NOMO-1 treated with DMSO at 0.1 percent for 48 hours (cell line): Measurements from ENCODE around the gene MARCHF6.
"Not testable (repeated sequence)": the region's sequence is repeated elsewhere in the genome, so short reads cannot be mapped to it uniquely, and the experiment has no call there.

Experiments
- DNase-seq: peaks from one replicate; lab custom pipeline; 2025; ENCODE audit not compliant: unreplicated experiment; lab: John Stamatoyannopoulos, UW

Gene MARCHF6

GRCh38 chr5:10323588-10324488, 29.7 kb upstream of the MARCHF6 start:
- DNase-seq, result peak; percentile 81

DNA sequence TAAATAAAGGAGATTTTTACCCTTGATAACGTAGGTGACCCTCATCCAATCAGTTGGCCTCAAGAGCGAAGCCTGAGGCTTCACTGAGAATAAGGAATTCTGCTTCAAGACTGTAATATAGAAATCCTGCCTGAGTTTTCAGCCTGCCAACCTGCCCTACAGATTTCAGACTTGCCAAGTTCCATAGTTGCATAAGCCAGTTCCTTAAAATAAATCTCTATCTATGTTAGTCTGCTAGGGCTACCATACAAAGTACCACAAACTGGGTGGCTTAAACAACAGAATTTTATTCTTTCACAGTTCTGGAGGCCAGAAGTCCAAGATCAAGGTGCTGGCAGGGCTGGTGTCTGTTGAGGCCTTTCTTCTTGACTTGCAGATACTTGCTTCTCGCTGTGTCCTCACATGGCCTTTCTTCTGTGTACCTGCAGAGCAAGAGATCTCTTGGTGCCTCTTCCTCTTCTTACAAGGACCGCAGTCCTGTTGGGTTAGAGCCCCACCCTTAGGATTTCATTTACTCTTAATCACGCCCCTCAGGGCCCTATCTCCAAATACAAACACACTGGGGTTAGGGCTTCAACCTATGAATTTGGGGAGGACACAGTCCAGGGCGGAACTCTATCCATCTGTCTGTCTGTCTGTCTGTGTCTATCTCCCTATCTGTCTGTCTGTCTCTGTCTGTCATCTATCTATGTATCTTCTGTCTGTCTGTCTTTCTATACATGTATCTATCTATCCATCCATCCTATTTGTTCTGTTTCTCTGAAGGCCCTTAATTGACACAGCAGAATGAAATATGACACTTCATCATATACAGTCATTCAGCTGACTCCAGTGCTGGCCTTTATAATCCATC, 28.8 kb upstream of the MARCHF6 start:
- peak; percentile 94 for DNase-seq

GRCh38 chr5:10328323-10328722, 25.2 kb upstream of the MARCHF6 start:
- DNase-seq, result no peak

DNA sequence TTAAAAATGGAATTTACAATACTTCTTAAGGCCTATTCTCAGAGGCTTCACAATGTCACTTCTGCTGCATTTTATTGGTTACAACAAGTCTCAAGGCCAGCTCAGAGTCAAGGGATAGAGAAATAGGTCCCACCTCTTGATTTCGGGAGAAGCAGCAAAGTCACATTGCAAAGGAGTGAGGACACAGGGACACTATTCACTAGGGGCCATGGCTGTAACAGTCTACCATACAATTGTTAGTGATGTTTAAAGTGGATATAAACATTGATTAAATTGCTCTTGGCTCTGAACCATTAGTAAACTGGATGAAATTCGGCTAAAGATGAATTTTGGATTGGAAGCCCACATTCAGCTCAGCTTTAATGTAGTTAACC, 24.1 kb upstream of the MARCHF6 start:
- DNase-seq, result no peak

- no peak for DNase-seq
Measured at GRCh38 chr5:10329820-10330481, 23.5 kb upstream of the MARCHF6 start.

GRCh38 chr5:10330511-10331230, 22.8 kb upstream of the MARCHF6 start:
- DNase-seq, result no peak

DNA sequence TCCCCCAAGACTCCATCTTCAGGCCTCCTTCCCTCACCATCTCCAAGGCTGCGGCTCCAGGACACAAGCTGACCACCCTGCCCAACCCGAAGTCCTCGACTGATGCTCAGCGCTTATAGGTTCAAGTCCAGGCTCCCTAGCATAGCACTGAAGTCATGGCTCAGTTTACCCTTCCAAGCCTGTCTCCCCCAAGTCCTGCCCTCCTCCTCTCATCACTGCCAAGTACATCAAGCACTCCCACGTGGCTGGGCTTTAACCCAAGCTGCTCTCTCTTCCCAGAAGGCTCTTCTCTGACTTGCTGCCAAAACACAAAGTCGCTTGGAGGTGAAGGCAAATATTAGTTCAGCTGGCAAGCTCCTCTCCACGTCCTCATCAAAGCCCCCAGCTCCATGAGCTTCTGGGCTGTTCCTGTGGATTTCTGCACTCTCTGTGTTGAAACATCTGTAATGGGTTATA, 22.1 kb upstream of the MARCHF6 start:
- DNase-seq, result no peak

DNA sequence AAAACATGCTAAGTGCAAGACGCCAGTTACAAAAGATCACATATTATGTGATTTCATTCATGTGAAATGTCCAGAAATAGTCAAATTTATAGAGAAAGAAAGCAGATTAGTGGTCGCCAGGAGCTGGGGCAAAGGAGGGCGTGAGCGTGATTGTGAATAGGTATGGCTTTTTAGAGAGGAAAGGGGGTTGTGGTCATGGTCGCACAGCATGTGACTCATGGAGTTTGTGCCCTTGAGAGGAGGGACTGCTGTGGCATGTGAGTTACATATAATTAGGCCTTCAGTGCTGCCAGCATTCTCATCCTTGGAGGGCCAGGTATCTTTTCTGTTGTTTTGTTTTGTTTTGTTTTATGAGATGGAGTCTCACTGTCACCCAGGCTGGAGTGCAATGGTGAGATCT, 21.2 kb upstream of the MARCHF6 start:
- DNase-seq, result no peak

DNA sequence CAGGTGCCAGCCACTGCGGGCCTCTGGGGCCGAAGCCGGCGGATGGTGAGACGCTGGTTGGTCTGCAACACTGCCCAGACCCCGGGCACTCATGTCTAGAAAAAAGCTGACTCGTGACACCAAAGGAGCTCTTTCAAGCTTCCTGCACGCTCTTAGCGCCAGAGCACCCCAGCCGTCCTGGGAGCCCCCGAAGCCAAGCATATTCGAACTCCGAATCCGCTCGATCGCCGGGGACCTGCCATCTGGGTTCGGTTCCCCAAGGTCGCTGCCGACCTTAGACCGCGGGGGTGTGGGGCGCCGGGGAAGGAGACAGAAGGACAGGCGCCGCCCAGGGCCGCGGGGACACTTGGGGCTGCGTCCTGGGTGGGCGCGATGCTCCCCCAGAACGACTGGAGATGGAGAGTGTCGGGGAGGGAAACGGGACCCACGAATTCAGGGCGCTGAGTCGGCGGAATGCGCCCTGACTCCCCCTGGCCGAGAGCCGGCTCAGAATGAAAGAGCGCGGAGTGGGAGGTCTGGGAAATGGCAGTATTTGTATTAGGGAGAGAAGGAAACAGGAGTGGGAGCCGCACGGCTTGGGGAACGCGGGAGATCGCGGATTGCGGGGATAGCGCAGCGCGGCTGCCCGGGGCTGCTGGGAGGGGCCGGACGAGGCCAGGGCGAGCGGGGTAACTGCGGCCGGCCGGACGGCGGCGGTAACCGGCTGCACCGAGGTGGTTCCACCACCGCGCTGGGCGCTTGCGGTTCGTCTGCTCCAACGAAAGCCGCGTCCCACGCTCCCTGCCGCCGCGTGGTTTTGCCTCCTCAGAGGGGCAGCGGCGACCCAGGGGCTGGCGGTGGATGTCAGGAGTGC, 20.1 kb upstream of the MARCHF6 start:
- DNase-seq, result no peak

DNA sequence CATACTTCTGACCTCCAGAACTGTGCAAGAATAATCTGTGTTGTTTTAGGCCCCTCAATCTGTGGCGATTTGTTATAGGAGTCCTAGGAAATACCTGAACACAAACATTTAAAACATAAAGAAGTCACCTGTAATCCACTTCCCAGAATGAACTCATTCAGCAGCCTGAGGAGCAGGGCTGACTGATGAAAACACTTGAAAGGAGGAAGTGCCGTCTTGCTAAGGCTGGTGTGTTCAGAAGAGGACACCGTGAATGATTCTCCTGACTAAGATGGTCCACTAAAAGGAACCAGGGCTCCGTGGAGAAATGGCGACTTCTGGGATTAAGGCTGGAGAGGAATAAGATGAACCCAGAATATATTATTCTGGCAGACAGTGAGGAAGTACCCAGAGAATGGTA, 18.7 kb upstream of the MARCHF6 start:
- peak; percentile 62 for DNase-seq

GRCh38 chr5:10335711-10336470, 17.6 kb upstream of the MARCHF6 start:
- no peak for DNase-seq

GRCh38 chr5:10337107-10337506, 16.4 kb upstream of the MARCHF6 start:
- no peak for DNase-seq

DNA sequence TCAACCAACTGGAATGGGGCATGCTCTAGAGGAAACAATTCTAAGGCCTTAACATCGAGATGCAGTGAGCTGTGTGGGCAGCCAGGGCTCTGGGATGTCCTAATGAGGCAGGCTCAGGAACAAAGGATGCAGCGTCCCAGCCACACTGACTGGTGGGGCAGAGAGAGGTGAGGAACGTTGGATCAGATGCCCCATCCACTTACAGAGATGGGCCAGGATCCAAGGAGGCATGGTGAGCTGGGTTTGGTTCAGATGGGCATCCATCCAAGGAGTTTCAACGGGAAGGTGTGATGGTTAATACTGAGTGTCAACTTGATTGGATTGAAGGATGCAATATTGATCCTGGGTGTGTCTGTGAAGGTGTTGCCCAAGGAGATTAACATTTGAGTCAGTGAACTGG, 15.5 kb upstream of the MARCHF6 start:
- no peak for DNase-seq

- no peak for DNase-seq
Measured at GRCh38 chr5:10338686-10339057, 14.8 kb upstream of the MARCHF6 start.

DNA sequence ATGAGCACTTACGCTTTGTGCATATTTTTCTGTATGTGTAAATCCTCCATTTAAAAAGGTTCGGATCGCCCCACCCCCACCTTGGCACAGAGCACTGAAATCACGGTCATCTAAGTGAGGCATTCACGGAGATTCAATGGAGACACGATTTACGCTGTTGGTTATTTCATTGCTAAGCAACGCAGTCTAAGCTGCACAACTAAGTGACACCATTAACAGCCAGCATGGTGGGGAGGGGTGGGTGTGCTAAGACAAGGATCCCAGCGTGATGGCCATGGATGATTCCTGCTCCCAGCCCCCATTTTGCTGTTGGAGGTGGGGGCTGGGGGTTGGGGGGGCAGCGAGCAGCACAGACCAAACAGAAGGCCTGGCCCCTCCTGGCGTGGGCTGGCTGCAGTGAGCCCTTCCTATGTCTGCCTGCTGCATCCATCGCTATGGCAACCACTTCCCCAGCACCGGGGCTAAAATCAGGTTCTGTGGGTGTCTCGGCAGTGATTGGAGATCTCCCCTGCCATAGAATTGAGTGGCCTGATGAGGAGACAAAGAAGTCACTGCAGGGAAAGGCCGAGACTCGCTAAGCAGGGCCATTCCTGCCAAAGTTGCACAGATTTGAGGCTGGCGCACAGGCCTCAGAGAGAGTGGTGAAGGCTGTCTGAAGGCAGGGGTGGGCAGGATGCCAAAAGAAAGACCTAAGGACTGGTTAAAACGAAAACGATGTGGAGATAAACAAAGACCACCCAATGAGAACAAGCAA, 14.3 kb upstream of the MARCHF6 start:
- no peak for DNase-seq

DNA sequence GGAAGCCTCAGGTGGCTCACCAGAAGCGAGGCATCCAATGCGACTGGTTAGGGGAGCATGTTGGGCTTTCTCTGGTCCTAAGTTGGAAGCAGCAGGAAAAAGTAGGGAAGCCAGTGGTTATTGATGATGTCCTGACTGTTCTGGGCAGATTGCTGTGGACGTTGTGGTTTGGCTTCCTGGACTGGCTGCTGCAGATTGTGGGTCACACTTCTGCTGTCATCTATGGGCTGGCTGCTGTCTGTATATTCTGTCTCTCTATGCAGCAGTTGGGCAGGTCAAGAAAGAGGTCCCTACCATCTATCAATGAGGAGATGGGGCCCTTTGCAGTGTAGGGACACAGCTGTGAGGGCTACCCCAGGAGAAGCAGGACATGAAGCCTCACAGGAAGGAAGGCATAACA, 13.5 kb upstream of the MARCHF6 start:
- DNase-seq, result no peak

GRCh38 chr5:10343486-10343885, 10.0 kb upstream of the MARCHF6 start:
- DNase-seq, result no peak

DNA sequence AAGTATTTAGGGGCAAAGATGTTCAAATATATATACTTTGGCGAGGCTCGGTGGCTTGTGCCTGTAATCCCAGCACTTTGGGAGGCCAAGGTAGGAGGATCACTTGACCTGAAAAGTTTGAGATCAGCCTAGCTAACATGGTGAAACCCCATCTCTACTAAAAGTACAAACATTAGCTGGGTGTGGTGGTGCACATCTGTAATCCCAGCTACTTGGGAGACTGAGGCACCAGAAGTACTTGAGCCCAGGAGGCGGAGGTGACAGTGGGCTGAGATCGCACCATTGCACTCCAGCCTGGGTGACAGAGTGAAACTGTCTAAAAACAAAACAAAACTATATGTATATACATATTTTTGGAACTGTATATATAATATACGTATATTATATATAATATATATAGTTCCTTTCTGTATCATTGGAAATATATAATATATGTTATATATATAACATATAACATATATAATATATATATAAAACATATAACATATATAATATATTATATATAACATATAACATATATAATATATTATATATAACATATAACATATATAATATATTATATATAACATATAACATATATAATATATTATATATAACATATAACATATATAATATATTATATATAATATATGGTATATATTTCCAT, 8.9 kb upstream of the MARCHF6 start:
- not testable (repeated sequence) for DNase-seq
